ENCODE data around the gene SAT2.

The SAT2 gene

DNA sequence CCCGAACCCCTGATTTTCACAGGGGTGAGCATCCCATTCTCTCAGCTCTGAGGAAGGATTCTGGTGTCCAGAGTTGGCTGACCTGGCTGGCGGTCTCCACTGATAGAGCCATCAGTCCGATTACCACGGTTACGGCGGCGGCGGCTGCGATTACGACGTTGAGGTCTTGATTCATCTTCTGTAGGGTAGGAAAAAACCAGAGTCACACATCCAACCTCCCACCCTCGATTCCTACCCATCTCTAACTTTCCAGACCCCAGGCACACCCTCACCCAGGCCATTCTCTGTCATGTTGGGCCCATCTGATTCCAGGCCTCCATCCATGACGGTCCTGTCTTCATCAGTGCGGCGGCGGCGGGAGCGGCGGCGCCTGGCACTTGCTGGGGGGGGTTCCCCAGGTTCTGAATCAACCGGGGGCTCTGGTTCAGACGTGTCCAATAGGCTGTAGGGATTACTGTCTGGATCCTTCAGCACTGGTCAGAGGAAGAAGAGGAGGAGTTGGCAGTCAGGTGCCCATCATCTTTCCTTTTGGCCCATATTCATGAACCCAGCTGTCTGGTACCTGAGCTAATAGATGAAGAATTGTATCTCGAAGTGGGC is 35.1 kb downstream of the SAT2 start:
- in situ Hi-C loops (cut with MboI; ENCODE audit: low sequenced_read_pairs): no loop called here

DNA sequence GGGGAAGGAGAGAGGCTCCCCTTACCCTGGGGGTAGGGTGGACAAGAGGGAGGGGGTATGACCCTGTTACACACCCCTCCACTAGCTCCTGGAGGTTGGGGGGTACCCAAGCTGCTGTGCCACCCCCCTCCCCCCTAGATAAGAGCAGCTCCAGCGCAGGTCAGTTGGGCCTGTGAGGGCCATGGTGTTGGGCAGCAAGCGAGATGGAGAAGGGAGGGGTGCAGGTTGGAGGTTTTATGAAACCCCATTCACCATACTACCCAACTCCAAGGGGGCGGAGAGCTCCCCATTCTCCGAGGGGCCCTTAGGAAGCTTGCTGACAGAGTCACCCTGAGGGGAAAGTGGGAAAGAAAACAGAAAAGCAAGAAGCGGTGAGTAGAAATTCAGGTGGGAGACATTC is 36.0 kb downstream of the SAT2 start:
- in situ Hi-C loops (cut with MboI; ENCODE audit: low sequenced_read_pairs): no loop called here

DNA sequence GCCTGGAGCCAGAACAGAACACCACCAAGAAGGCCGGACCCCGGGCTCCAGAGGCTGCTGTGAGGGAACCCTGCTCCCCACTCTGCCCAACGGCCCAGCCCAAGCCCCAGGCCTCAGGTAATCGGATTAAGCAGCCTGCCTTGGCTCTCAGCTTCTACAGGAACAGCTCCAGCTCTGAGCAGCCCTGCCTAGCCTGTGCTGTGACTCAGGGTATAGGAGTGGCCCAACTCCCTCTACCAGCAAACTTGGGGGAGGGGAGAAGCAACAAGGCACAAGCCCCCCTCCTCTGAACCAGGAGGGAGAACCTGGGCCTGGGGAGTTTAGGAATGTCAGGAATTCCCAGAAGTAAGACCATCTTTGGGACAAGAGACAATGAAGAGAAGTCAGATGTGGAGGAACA is 36.9 kb downstream of the SAT2 start:
- in situ Hi-C loops (cut with MboI; ENCODE audit: low sequenced_read_pairs): no loop called here

DNA sequence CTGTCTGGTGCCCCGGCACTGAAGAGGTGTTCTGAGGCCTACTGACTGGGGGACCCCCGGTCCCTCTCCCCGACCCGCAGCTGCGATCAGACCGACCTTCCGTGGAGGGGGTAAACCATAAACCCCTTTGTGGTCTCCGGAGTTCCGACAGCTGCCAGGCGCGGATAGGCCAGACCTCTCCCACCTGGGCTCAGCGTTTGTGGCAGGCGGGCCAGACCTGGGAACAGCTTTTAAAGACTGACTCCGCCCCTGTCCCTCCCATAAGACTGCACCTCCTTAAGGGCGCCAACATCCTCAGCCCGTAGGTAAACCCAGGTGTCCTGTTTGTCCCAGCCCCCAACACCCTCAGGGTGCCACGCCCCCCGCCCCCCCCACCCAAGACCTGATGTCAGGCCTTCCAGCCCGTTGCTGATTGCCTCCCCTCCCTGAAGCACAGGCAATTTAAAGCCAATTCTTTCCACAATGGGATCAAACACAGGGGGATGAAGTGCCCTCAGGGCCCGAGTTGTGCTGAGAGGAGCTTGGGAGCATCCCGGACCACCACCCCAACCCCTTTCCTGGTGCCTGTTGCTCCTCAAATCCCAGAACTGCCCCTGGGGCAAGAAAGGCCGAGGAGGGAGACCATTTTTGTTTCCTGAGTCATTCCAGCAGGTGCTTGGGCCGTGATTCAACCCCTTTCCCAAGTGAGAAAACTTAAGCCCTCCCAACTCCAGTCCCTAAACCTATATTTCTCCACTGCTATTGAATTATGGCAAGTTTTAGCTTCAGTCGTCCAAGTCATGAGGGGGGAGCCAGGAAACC is 37.5 kb downstream of the SAT2 start, which contains the start of gene SOX15:
Gene SOX15 (minus strand): TSS at position 204 of the 801 bp plus-strand sequence. CDS start 418 bp downstream, outside the sequence.
- in situ Hi-C loops (cut with MboI; ENCODE audit: low sequenced_read_pairs): no loop called here

DNA sequence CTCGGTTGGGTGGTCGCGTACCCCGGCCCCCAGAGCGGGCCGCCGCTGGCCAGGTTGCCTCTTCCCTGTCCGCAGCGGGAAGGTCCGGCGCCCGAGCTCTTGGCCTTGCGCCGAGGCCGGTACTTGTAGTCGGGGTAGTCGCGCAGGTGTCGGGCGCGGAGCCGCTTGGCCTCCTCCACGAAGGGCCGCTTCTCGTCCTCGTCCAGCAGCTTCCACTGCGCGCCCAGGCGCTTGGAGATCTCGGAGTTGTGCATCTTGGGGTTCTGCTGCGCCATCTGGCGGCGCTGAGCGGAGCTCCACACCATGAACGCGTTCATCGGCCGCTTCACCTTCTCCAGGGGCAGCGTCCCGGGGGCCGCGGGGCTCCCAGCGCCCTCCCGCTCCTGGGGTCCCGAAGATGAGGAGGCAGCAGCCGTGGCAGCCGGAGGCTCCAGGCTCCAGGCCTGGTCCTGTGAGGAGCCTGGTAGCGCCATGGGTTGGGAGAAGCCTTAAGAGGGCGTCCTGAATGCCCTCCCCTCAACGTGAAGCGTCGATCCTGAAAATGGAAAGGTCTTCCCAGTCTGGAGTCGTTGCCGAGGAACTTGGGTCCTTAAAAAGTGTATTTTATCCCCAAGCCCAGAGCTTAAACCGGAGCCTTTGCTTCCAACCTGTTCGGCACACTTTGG is 38.3 kb downstream of the SAT2 start:
- in situ Hi-C loops (cut with MboI; ENCODE audit: low sequenced_read_pairs): no loop called here

DNA sequence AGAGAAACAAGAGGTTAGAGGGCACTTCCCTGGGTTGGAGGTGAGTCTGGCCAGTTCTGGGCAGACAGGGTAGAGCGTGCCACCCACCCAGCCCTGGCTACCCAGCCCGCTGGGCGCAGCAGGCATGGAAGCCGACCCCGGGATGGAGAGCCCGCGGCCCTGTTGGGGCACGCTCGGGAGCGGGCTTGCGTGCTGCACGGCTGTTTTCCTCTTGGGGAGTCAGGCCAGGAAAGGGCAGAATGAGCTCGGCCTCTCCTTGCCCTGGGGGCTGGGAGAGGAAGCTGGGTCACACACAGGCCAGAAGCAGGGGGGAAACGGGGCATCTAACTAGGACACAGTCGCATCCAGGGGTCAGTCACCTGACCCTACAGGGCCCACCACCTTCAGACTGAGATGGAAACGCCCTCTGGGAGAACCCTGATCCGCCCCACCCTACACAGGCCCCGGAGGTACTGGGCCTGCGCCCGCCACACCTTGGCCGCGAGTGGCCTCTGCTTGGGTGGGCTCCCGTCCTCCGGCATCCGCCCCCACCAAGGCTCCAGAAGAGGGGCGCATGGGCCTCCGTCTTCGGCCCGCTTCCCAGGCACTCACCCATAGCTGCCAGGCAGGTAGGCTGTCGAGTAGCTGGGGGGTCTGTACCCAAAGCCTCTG is 38.9 kb downstream of the SAT2 start:
- in situ Hi-C loops (cut with MboI; ENCODE audit: low sequenced_read_pairs): no loop called here

DNA sequence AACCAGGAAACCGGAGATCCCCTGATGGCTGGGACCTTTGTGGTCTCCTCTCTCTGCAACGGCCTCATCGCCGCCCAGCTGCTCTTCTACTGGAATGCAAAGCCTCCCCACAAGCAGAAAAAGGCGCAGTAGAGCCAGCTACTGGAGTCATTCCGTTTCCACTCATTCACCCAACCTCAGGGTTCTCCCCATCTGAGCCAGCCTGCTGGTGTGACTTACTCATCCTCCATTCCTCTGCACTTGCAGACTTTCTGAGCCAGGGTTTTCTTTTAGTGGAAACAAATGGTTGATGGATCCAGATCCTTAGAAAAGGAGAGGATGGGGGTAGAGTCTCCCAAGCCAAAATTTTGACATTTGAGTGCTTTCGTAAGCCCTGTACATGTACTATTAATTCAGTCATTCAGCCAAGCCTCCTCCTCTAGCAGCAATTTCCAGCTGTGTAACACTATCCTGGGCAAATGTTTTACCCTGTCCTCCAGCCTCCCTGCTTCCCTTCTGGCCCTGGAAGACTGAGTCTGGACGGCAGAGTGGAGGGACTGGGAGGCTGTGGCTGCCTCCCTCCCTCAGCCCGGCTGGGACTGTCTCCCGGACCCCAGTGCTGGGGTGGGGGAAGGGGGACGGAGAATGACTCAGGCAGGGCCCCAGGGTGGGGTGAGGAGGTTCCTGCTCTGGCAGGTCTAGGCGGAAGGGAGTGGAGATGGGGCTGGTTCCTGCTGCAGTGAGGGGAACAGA is 40.0 kb downstream of the SAT2 start:
- in situ Hi-C loops (cut with MboI; ENCODE audit: low sequenced_read_pairs): no loop called here

DNA sequence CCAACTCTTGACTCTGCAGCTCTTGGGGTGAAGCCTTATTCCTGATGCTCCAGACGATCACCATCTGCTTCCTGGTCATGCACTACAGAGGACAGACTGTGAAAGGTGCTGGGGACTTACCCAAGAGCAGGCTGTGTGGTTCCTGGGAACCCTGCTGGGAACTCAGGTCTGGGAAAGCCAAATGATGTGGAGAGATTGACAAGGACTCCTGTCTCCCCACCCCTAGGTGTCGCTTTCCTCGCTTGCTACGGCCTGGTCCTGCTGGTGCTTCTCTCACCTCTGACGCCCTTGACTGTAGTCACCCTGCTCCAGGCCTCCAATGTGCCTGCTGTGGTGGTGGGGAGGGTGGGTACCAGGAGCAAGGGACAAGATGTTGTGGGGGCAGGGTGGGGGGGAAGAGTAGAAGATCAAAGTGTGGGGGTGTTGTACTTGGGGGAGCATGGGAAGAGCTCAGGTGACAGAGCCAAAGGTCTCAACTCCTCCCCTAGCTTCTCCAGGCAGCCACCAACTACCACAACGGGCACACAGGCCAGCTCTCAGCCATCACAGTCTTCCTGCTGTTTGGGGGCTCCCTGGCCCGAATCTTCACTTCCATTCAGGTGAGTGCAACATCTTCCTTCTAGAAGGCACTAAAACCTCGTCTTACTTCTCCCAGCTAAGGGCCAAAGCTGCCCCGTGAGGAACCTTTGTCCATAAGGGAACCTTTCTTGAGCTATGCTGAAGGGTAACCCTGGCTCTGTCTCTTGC is 40.8 kb downstream of the SAT2 start:
- in situ Hi-C loops (cut with MboI; ENCODE audit: low sequenced_read_pairs): no loop called here

DNA sequence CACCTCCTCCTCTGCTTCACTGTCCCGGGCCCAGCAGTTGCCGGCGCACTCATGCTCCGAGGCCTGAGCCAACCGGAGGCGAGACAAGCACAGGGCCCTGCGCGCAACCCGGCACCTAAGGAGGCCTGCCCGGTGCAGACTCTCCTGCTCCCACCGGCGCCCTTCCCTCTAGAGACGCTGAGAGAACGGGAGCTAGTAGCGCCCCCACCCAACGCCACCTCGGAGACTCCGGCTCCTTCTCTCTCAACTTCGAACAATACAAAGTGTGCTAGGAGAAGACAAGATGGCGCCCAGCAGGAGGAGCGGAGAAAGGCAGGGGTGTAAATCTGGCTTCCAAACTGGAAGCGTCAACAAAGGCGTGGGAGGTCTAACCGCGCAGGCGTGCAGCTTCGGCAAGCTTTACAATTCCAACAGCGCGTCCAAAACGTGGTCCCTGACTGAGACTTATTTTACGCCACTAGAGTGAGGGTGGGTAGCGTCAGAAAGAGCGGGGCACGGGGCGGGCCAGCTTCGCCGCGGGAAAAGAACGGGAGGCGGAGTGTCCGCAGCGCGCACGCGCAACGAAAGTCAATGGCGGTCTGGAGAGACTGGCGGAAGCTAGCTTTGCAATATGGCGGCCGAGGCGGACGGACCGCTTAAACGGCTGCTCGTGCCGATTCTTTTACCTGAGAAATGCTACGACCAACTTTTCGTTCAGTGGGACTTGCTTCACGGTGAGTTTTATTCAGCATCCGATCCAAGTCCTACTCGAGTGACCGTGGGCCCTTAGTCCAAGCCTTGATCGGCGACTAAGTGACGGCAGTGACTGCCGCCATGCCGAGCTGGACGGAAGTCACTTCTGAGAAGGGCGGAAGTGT is 44.1 kb downstream of the SAT2 start, which contains the start of gene MPDU1:
Gene MPDU1 (plus strand): TSS at position 600 of the 857 bp plus-strand sequence. CDS start 11 bp downstream, at position 611.
- in situ Hi-C loops (cut with MboI; ENCODE audit: low sequenced_read_pairs): no loop called here

DNA sequence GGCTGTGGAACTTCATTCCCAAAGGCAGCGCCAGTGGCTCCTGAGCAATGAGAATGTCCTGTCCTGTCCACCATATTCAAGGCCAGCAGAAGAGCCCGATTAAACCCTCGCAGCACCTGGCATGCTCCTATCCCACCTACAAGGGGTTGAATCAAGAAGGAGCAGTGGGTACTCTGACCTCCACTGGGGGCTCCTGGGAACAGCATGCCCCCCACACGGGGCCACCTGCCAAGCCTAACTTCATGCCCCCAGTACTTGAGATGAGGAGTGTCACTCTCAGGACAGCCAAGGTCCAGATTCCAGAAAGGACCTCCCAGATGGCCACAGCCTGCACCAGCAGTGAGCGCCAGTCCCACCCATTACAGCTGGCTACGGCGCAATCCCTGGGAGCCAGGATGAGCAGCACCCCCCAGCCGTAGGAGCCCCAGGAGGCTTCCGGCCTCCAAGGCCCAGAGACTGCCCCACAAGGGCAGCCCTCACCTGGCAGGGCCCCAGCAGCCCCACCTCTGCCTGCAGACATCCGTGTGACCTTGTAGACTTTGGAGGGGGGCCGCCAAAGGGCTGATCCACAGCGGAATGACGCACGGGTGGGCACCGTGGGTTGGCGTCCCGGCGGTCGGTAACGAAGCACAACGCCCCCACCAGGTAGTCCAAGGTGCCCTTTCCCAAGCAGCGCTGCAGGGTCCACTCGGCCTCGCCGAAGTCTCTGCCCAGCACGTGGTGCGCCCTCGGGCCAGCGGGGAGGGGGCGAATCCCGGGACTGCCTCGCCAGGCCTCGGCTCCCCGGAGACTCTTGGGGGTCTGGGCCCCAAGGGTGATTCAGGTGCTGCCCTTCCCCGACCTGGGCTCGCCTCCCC is 45.0 kb downstream of the SAT2 start:
- in situ Hi-C loops (cut with MboI; ENCODE audit: low sequenced_read_pairs): no loop called here

DNA sequence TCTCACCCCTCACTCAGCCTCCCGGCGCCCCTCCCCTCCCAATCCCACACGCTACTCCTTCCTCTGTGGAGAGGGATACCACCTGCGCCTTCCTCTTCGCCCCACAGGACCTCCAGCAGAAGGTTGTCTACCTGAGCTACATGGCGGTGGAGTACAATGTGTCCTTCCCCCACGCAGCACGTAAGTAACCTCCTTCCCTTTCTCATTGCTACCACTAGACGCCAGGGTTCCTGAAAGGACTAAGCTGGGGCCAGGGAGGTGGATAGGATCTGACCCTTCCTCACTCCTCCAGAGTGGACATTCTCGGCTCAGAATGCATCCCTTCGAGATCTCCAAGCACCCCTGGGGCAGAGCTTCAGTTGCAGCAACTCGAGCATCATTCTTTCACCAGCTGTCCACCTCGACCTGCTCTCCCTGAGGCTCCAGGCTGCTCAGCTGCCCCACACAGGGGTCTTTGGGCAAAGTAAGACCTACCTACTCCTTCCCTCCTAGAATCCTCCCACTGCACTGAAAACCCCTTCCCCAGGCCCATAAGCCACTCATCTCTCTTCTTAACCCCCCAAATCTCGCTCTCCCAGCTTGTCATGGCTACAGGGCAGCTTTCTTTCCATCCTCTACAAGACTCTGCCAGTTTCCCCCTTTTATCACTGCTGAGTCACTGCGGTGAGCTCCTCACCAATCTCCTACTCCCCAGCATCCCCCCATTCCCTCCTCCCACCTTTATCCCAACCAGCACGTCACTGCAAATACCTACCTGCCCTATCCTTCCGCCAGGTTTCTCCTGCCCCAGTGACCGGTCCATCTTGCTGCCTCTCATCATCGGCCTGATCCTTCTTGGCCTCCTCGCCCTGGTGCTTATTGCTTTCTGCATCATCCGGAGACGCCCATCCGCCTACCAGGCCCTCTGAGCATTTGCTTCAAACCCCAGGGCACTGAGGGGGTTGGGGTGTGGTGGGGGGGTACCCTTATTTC is 46.7 kb downstream of the SAT2 start:
- in situ Hi-C loops (cut with MboI; ENCODE audit: low sequenced_read_pairs): no loop called here

DNA sequence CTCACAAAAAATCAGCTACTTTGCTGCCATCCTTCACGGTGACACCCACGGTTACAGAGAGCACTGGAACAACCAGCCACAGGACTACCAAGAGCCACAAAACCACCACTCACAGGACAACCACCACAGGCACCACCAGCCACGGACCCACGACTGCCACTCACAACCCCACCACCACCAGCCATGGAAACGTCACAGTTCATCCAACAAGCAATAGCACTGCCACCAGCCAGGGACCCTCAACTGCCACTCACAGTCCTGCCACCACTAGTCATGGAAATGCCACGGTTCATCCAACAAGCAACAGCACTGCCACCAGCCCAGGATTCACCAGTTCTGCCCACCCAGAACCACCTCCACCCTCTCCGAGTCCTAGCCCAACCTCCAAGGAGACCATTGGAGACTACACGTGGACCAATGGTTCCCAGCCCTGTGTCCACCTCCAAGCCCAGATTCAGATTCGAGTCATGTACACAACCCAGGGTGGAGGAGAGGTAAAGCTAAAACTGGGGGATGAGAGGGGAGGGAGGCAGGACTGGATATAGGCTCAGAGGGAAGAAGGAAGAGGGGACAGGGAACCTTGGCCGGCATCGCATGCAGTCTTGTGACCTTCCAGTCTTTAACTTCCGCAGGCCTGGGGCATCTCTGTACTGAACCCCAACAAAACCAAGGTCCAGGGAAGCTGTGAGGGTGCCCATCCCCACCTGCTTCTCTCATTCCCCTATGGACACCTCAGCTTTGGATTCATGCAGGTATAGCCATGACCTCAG is 47.6 kb downstream of the SAT2 start:
- in situ Hi-C loops (cut with MboI; ENCODE audit: low sequenced_read_pairs): no loop called here

DNA sequence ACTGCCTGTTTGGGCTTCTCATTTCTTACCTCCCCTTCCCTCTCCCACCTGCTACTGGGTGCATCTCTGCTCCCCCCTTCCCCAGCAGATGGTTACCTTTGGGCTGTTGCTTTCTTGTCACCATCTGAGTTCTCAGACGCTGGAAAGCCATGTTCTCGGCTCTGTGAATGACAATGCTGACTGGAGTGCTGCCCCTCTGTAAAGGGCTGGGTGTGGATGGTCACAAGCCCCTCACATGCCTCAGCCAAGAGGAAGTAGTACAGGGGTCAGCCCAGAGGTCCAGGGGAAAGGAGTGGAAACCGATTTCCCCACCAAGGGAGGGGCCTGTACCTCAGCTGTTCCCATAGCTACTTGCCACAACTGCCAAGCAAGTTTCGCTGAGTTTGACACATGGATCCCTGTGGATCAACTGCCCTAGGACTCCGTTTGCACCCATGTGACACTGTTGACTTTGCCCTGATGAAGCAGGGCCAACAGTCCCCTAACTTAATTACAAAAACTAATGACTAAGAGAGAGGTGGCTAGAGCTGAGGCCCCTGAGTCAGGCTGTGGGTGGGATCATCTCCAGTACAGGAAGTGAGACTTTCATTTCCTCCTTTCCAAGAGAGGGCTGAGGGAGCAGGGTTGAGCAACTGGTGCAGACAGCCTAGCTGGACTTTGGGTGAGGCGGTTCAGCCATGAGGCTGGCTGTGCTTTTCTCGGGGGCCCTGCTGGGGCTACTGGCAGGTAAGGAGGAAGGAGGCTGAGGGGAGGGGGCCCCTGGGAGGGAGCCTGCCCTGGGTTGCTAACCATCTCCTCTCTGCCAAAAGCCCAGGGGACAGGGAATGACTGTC is 48.4 kb downstream of the SAT2 start, which contains the start of gene CD68:
Gene CD68 (plus strand): TSS at position 638 of the 833 bp plus-strand sequence. CDS start 40 bp downstream, at position 678.
- in situ Hi-C loops (cut with MboI; ENCODE audit: low sequenced_read_pairs): no loop called here

DNA sequence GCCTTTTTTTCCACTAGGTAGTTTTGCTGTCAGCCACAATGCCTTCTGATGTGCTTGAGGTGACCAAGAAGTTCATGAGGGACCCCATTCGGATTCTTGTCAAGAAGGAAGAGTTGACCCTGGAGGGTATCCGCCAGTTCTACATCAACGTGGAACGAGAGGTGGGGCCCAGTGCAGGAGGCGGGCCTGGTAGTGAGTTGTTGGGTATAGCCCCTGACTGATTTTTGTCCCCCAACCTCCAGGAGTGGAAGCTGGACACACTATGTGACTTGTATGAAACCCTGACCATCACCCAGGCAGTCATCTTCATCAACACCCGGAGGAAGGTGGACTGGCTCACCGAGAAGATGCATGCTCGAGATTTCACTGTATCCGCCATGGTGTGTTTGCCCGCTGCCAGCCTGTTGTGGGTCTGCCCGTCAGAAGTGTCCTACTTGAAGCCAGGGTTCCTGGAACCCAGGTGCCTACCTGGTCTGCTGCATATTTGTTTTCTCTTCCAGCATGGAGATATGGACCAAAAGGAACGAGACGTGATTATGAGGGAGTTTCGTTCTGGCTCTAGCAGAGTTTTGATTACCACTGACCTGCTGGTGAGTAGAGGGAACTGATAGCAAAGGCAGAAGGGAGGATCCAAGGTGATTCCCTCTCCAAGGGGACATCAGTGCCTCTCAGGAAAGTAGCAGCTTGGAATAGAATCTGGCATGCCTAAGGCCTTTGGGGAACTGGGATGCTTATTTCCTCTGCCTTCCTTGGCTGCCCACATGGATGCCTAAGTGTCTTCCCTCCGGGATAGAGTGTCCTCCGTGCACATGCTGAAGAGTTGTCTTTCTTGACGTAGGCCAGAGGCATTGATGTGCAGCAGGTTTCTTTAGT is 50.1 kb downstream of the SAT2 start:
- in situ Hi-C loops (cut with MboI; ENCODE audit: low sequenced_read_pairs): no loop called here
